ENCODE measurements around the gene PSMB1.

DNA sequence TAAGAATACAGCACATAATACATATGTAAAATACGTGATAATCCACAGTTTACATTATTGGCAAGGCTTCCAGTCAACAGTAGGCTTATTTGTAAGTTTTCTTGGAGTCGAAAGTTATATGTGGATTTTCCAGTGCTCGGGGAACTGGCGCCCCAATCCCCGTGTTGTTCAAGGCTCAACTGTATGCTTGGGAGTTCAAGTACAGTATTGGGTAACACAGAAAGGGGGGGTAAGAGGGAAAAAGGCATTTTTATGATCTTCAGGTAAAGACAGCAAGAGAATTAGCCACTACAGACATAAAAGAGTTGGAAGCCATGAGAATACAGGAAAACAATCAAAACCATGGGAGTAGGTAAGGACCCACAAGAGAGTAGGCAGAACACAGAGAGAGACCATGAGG lies 16.4 kb downstream of the PSMB1 start:
- TF ChIP-seq ZFX (IDR thresholded peaks at IDR 0.05) (no peak), CTCF (conservative IDR thresholded peaks at IDR 0.05) (no peak)

Data from C4-2B (cell line).